HG02938 (cell line): ENCODE measurements around the gene DGKI.

Experiments used
- ATAC-seq: cut with Tn5 transposase; IDR thresholded peaks from one replicate; pipeline ENCODE4 v1.9.1; 2021; ENCODE audit warnings: mild to moderate bottlenecking, moderate library complexity; ENCODE audit not compliant: unreplicated experiment

Gene DGKI

GRCh38 chr7:137563981-137564380, 282.8 kb downstream of the DGKI start:
- ATAC-seq, result no peak

GRCh38 chr7:137547485-137547884, 299.3 kb downstream of the DGKI start:
- ATAC-seq, result no peak

- no peak for ATAC-seq
Measured at GRCh38 chr7:137546671-137547070, 300.1 kb downstream of the DGKI start.

GRCh38 chr7:137546009-137546408, 300.8 kb downstream of the DGKI start:
- ATAC-seq, result no peak

DNA sequence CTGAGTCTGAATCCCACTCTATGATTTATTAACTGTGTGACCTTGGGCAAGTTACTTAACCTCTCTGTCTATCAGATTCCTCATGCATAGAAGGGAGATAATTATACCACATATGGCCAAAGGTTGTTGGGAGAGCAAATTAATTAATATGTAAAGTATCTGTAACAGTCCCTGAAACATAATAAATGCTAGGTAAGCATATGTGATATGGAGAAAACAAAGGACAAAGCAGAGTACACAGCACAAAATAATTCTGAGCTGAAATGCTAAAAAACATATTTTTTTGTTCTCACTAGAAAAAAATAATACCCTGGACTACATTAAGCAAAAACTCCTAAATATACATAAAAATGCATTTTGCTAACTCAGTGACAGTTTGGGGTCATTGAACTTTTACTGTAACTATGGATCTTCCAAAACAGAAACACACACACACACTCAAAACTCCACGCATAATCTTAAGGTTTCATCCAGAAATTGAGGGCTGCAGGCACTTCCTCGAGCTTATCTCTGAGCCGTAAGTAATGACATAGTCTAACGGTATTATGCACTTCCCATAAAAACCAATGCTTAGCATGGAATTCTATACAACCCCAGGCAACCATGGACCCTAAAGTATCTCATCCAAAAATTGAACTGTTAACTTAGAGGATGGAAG, 301.6 kb downstream of the DGKI start:
- ATAC-seq, result no peak

DNA sequence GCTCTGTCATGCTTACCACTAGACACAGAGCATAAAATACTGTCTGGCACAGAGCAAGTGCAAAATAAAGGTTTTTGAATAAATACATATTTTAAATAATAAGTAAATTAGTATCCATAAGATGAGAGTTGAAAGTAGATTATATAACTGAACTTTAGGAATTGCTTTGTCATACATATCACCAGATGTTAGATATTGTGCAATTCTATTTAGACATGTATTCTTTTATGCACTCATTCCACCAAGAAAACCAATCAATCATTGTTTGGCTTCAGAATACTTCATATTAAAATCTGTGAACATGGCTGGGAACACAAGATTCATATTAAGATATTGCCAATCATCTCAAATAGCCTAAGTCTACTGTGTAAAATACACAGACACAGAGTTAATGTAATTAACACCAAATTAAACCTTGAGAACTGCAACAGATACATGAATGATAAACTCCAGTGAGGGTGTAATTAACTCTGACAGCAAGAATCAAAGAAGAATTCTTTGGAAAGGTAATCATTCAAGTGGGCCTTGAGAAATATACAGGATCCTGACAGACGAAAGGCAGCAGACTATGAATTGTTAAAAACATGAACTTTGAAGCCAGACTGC, 302.2 kb downstream of the DGKI start:
- ATAC-seq, result no peak

- ATAC-seq, result no peak
Measured at GRCh38 chr7:137539111-137539715, 307.6 kb downstream of the DGKI start.

GRCh38 chr7:137538361-137538762, 308.4 kb downstream of the DGKI start:
- ATAC-seq, result no peak

DNA sequence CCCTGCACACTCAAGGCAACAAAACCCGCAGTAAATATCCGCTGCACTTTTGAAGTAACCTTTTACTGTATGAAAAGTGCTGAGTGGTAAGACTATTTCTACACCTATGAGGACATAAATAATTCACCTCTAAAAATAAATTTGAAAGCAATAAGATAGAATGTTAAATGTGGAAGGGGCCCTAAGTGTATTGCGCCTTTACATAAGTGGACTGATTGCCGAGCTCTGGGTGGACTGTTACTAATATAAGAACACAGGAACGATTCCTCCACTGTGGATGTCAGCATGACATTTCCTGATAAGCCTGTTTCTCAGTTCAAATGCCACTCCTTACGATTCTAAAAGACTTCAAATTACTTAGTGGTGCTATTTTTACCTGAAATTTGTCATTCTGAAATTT, 311.2 kb downstream of the DGKI start:
- ATAC-seq, result no peak

DNA sequence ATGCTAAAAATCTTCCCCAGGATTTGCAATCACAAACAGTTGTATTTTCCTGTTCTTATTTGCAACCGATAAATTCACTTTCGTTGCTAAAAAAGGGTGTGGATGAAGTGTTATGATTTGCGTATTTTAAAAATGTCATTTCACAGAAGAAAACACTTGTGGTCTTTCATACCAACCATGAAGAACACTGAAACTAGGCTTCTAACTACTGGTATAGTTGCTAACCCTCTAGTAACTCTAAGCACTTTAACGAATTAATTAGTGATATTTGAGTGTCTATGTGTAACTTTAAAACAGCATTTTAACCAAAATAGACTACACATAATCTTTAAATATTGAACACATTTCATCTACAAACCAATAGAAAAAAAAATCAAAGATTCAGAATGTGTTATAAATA, 315.1 kb downstream of the DGKI start:
- ATAC-seq, result no peak

GRCh38 chr7:137527634-137528033, 319.1 kb downstream of the DGKI start:
- ATAC-seq, result no peak

- no peak for ATAC-seq
Measured at GRCh38 chr7:137523171-137523570, 323.6 kb downstream of the DGKI start.

DNA sequence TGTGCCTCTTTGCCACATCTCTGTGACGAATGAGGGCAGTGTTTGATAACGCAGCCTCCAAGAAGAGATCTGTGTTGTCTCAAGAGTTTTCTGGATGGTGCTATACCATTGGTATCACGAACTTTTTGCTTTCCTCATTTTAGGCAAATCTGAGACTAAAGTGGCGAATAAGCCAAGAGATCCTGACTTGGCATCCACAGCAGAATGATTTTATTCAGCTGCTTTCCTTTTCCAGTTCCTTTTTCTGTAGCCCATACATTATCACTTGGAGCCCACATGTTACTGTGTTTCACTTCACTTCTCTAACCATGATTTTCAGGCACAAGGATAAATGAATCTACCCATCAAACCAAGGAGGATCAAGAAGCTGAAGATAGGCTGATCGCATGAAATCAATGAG, 325.3 kb downstream of the DGKI start:
- no peak for ATAC-seq

GRCh38 chr7:137519947-137520346, 326.8 kb downstream of the DGKI start:
- ATAC-seq, result no peak

- ATAC-seq, result no peak
Measured at GRCh38 chr7:137519181-137519691, 327.5 kb downstream of the DGKI start.

- ATAC-seq, result no peak
Measured at GRCh38 chr7:137513091-137513490, 333.7 kb downstream of the DGKI start.

DNA sequence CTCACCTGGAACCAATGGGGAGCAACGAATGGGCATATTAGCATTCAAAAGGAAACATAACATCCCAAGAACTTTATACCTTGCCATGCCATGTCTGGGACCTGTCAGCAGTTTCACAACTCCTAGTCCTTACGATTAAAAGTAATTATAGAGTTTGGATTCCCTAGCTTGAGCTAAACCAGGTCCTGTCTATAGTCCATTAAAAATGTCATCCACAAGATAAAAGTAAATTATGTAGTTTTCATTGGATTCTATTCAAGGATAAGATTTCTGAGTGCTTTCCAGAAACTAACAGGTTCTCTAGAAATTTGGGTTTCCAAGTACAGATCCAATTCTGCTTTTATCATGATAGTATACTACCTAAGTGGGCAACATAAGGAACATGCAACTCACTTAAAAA, 339.7 kb downstream of the DGKI start:
- no peak for ATAC-seq

- no peak for ATAC-seq
Measured at GRCh38 chr7:137506031-137506430, 340.7 kb downstream of the DGKI start.

DNA sequence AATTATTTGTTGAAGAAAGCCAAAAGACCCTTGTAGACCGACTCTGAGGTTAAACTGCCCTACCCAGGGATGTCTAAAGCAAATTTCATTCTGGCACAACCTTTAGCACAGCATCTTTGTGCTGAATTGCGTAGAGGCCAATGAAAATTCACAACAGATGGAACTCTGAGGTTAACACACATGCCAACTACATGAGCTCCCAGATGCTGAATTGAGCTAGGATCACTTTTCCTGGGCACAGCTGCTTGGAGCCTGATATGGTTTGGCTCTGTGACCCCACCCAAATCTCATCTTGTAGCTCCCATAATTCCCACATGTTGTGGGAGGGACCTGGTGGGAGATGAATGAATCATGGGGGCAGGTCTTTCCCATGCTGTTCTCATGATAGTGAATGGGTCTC, 345.2 kb downstream of the DGKI start:
- ATAC-seq, result no peak

- no peak for ATAC-seq
Measured at GRCh38 chr7:137492889-137493288, 353.9 kb downstream of the DGKI start.

DNA sequence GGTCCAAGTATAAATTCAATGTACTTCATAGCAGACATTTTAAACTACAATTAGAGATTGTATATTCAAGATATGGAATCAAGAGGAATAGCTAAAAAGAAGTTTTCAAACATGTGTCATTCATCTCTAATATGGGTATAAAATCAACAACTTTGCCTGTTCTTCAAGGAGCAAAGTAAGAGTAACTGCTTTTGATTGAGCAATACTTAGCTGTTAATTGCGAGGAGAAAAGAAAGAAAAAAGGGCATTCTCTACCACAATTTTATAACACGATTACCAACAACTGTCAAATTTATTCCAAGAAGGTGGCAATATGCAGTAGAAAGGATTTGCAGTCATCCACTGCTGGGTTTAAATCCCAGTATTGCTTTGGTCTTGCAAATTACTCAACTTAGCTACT, 356.9 kb downstream of the DGKI start:
- no peak for ATAC-seq

- ATAC-seq, result no peak
Measured at GRCh38 chr7:137488038-137488437, 358.7 kb downstream of the DGKI start.
